Measurements from ENCODE around the gene GDPD3. TPM values are rescaled to one million over a fixed set of nuclear protein-coding genes. Genes with fewer than 3 reads are reported as not detected.

Gene GDPD3
- total RNA-seq, 2 experiments from 2014 or later: 5.2 to 6.4 TPM

DNA sequence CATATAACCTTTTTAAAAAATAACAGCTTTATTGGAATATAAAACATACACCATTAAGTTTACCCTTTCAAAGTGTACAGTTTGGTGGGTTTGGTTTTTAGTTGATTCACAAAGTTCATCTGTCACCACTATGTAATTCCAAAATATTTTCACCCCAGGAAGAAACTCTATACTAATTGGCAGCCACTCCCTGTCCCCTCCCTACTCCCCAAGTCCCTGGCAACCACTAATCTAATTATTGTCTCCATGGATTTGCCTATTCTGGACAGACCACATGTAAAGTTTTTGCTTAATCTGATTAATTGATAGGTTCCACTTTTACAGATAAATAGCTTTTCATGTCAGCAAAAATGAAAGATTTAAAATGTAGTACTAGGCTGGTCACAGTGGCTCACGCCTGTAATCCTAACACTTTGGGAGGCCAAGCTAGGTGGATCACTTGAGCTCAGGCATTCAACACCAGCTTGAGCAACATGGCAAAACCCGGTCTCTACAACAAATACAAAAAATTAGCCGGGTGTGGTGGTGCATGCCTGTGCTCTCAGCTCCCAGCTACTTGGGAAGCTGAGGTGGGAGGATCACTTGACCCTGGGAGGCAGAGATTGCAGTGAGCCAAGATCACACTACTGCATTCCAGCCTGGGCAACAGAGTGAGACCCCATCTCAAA is 34.6 kb upstream of the GDPD3 start:
- no peak for ATAC-seq (ENCODE audit: poor library complexity)

DNA sequence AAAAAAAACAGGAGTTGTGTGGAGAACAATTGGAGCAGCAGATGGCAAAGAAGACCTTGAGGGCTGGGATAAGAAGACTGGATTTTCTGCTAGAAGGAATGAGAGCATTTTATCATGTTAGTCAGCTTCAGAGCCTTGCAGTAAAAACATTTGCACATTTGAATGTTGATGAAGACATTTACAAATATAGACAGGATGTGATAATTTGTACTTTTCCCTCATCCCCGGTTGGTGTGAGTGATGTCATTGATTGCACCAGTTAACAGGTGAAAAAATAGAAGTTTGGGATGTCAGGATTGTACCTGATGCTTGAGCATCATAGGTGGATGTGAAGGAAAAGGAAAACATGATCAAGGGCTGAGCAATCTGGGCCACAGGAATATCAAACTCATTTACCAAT is 32.3 kb upstream of the GDPD3 start:
- no peak overlapping the region for H3K4me3 Mint-ChIP-seq
- ChIA-PET CTCF (no interaction called here), POLR2A (no interaction called here)

More for the DNA sequence above, 34.6 kb upstream of the GDPD3 start:
- TF ChIP-seq, protein P1, sequence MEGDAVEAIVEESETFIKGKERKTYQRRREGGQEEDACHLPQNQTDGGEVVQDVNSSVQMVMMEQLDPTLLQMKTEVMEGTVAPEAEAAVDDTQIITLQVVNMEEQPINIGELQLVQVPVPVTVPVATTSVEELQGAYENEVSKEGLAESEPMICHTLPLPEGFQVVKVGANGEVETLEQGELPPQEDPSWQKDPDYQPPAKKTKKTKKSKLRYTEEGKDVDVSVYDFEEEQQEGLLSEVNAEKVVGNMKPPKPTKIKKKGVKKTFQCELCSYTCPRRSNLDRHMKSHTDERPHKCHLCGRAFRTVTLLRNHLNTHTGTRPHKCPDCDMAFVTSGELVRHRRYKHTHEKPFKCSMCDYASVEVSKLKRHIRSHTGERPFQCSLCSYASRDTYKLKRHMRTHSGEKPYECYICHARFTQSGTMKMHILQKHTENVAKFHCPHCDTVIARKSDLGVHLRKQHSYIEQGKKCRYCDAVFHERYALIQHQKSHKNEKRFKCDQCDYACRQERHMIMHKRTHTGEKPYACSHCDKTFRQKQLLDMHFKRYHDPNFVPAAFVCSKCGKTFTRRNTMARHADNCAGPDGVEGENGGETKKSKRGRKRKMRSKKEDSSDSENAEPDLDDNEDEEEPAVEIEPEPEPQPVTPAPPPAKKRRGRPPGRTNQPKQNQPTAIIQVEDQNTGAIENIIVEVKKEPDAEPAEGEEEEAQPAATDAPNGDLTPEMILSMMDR (IDR thresholded peaks at IDR 0.05): no peak
- H3K4me1 ChIP-seq (ENCODE audit: insufficient read depth, low read length): peaks cover 3% of the 10 kb centered on the region
- peaks cover 3% of the 10 kb centered on the region for H3K9me3 Mint-ChIP-seq
- H3K9me3 ChIP-seq (ENCODE audit: control insufficient read depth in 1 of 2, insufficient read depth in 1 of 2, low read length in 2 of 2): peaks cover 14 to 17% of the 10 kb centered on the region in 2 experiments
- H3K4me1 Mint-ChIP-seq (ENCODE audit: low read depth): peaks cover 6% of the 10 kb centered on the region
- no peaks in the 10 kb centered on the region for H3K36me3 Mint-ChIP-seq (ENCODE audit: low read depth)
- intact Hi-C loops (cut with DNase I, micrococcal nuclease): no loop called here
- H3K27me3 ChIP-seq (ENCODE audit: control insufficient read depth in 1 of 2, insufficient read depth in 2 of 2, low read length in 2 of 2): no peaks in the 10 kb centered on the region
- no peak overlapping the region for H3K4me3 Mint-ChIP-seq
- no peak overlapping the region for H3K4me3 ChIP-seq (ENCODE audit: low read length)
- H3K27ac ChIP-seq (ENCODE audit: low read depth in 1 of 2, low read length in 2 of 2): no peak overlapping the region
- ChIA-PET POLR2A (interaction anchor here (1.2 kb wide), 1 partner anchor 36 kb away, joined by 3 read pairs; the partner anchor contains the start of gene CORO1A), CTCF (interaction anchor here (1.2 kb wide), 1 partner anchor 32 kb away, joined by 3 read pairs; no protein-coding TSS in a partner anchor)
- no peaks in the 10 kb centered on the region for H3K27me3 Mint-ChIP-seq
- DNase-seq: no peak
- H3K27ac Mint-ChIP-seq: no peak overlapping the region
- H3K36me3 ChIP-seq (ENCODE audit: insufficient read depth, low read length): no peaks in the 10 kb centered on the region

DNA sequence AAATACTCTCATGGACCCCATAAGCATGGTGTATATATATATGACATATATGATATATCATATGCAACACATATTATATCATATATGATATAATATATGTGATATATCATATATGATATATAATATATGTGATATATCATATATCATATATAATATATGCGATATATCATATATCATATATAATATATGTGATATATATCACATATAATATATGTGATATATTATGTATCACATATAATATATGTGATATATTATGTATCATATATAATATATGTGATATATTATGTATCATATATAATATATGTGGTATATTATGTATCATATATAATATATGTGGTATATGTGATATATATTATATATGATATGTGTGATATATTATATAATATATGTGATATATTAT is 31.6 kb upstream of the GDPD3 start:
- Mint-ChIP-seq H3K27me3 (no peaks in the 10 kb centered on the region), H3K36me3 (ENCODE audit: low read depth) (no peaks in the 10 kb centered on the region), H3K27ac (no peak overlapping the region), H3K9me3 (peaks cover 3% of the 10 kb centered on the region), H3K4me1 (ENCODE audit: low read depth) (peaks cover 10% of the 10 kb centered on the region), H3K4me3 (no peak overlapping the region)
- no peak overlapping the region for H3K4me3 ChIP-seq (ENCODE audit: low read length)
- ATAC-seq (ENCODE audit: poor library complexity) (no peak), DNase-seq (no peak)
- H3K27me3 ChIP-seq (ENCODE audit: control insufficient read depth in 1 of 2, insufficient read depth in 2 of 2, low read length in 2 of 2): no peaks in the 10 kb centered on the region
- TF ChIP-seq, protein P1 (IDR thresholded peaks at IDR 0.05): no peak
- intact Hi-C loops (cut with DNase I, micrococcal nuclease): no loop called here
- peaks cover 12 to 14% of the 10 kb centered on the region in 2 experiments for H3K9me3 ChIP-seq (ENCODE audit: control insufficient read depth in 1 of 2, insufficient read depth in 1 of 2, low read length in 2 of 2)
- ChIA-PET CTCF (no interaction called here), POLR2A (no interaction called here)
- no peak overlapping the region for H3K27ac ChIP-seq (ENCODE audit: low read depth in 1 of 2, low read length in 2 of 2)
- H3K4me1 ChIP-seq (ENCODE audit: insufficient read depth, low read length): peaks cover 9% of the 10 kb centered on the region
- no peaks in the 10 kb centered on the region for H3K36me3 ChIP-seq (ENCODE audit: insufficient read depth, low read length)

More for the DNA sequence above, 32.3 kb upstream of the GDPD3 start:
- Histone ChIP-seq H3K9me3 (ENCODE audit: control insufficient read depth in 1 of 2, insufficient read depth in 1 of 2, low read length in 2 of 2) (peaks cover 14 to 17% of the 10 kb centered on the region in 2 experiments), H3K4me1 (ENCODE audit: insufficient read depth, low read length) (peaks cover 5% of the 10 kb centered on the region), H3K27ac (ENCODE audit: low read depth in 1 of 2, low read length in 2 of 2) (no peak overlapping the region), H3K4me3 (ENCODE audit: low read length) (no peak overlapping the region), H3K27me3 (ENCODE audit: control insufficient read depth in 1 of 2, insufficient read depth in 2 of 2, low read length in 2 of 2) (no peaks in the 10 kb centered on the region), H3K36me3 (ENCODE audit: insufficient read depth, low read length) (no peaks in the 10 kb centered on the region)
- intact Hi-C loops (cut with DNase I, micrococcal nuclease): no loop called here
- DNase-seq (no peak), ATAC-seq (ENCODE audit: poor library complexity) (no peak)
- TF ChIP-seq, protein P1 (IDR thresholded peaks at IDR 0.05): no peak
- no peak overlapping the region for H3K27ac Mint-ChIP-seq
- no peaks in the 10 kb centered on the region for H3K27me3 Mint-ChIP-seq
- H3K9me3 Mint-ChIP-seq: peaks cover 3% of the 10 kb centered on the region
- H3K36me3 Mint-ChIP-seq (ENCODE audit: low read depth): no peaks in the 10 kb centered on the region
- H3K4me1 Mint-ChIP-seq (ENCODE audit: low read depth): peaks cover 8% of the 10 kb centered on the region

All from CD4-positive, alpha-beta T cell (primary cell).